Peyer's patch (tissue), 4 donors: ENCODE results near the gene TGFBR1.

Source experiments
- POLR2A ChIP-seq, 2 donors: fragments of 450-650 bp; IDR thresholded peaks; one replicate each; pipeline ENCODE4 v1.5.1; 2017; ENCODE audit warnings: antibody characterized with exemption in 2 of 2, mild to moderate bottlenecking in 2 of 2, moderate library complexity in 2 of 2
- TF ChIP-seq, protein P1 (sequence below), 6 experiments: fragments of 450-650 bp in 4 of 6; fragments of 200-600 bp in 2 of 6; sonication (generic) in 1 of 6; IDR thresholded peaks; one replicate each; pipeline ENCODE4 v1.5.1; 2017 to 2019; ENCODE audit warnings: antibody characterized with exemption in 6 of 6, mild to moderate bottlenecking in 3 of 6, moderate library complexity in 1 of 6

DNA sequence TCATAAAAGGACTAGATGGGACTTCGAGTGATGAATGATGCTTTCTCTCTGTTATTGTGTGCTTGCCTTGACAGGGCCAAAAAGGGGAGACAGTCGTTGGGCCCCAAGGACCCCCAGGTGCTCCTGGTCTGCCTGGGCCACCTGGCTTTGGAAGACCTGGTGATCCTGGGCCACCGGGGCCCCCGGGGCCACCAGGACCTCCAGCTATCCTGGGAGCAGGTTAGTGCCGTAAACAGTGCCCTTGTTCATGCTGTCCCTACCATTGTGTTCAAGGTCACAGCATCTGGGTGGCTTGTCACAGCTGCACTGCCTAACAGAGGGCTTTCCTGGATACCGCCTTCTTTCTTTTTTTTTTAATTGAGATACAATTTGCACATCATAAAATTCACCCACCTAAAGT lies 48.7 kb upstream of the TGFBR1 start:
- no peak for TF ChIP-seq POLR2A (IDR thresholded peaks at IDR 0.05)
- TF ChIP-seq, protein P1, sequence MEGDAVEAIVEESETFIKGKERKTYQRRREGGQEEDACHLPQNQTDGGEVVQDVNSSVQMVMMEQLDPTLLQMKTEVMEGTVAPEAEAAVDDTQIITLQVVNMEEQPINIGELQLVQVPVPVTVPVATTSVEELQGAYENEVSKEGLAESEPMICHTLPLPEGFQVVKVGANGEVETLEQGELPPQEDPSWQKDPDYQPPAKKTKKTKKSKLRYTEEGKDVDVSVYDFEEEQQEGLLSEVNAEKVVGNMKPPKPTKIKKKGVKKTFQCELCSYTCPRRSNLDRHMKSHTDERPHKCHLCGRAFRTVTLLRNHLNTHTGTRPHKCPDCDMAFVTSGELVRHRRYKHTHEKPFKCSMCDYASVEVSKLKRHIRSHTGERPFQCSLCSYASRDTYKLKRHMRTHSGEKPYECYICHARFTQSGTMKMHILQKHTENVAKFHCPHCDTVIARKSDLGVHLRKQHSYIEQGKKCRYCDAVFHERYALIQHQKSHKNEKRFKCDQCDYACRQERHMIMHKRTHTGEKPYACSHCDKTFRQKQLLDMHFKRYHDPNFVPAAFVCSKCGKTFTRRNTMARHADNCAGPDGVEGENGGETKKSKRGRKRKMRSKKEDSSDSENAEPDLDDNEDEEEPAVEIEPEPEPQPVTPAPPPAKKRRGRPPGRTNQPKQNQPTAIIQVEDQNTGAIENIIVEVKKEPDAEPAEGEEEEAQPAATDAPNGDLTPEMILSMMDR (IDR thresholded peaks at IDR 0.05), result no peak
